ENCODE results near the gene TFDP2. TPM values are rescaled to one million over a fixed set of nuclear protein-coding genes. Genes with fewer than 3 reads are reported as not detected.
A peak's percentile ranks its signal among the peaks of the same experiment; 100 is the strongest.
"Not testable (repeated sequence)": the region's sequence is repeated elsewhere in the genome, so short reads cannot be mapped to it uniquely, and the experiment has no call there.

TFDP2 gene
- total RNA-seq, 2 donors from 2014 or later = 102 to 128 TPM

GRCh38 chr3:141915766-141916165 lies 233.6 kb downstream of the TFDP2 start:
- TF ChIP-seq POLR2A (IDR thresholded peaks at IDR 0.05) (no peak), CTCF (IDR thresholded peaks at IDR 0.05) (no peak), POLR2AphosphoS5 (IDR thresholded peaks at IDR 0.05) (no peak)
- no peaks in the 10 kb centered on the region for H3K36me3 ChIP-seq
- H3K9me3 ChIP-seq = no peaks in the 10 kb centered on the region
- H3K4me3 ChIP-seq = no peak overlapping the region
- intact Hi-C loops (cut with DNase I) = no loop called here
- WGBS = 35% methylated on average over 2 of the region's 2 CpGs
- no peaks in the 10 kb centered on the region for H3K4me1 ChIP-seq (replicated peaks)
- no peaks in the 10 kb centered on the region for H3K27me3 ChIP-seq (replicated peaks; ENCODE audit: insufficient read depth)
- no peak for DNase-seq (ENCODE audit: low spot score)
- H3K27ac ChIP-seq = no peak overlapping the region

- Histone ChIP-seq H3K27me3 (replicated peaks; ENCODE audit: insufficient read depth) (no peaks in the 10 kb centered on the region), H3K27ac (no peak overlapping the region), H3K4me1 (replicated peaks) (no peaks in the 10 kb centered on the region), H3K9me3 (no peaks in the 10 kb centered on the region), H3K36me3 (no peaks in the 10 kb centered on the region), H3K4me3 (no peak overlapping the region)
- no peak for TF ChIP-seq POLR2AphosphoS5 (IDR thresholded peaks at IDR 0.05)
- no peak for TF ChIP-seq POLR2A (IDR thresholded peaks at IDR 0.05)
- no peak for TF ChIP-seq CTCF (IDR thresholded peaks at IDR 0.05)
- intact Hi-C loops (cut with DNase I) = no loop called here
- 79% methylated on average over 5 of the region's 5 CpGs for WGBS
- no peak for DNase-seq (ENCODE audit: low spot score)
Observed at GRCh38 chr3:141915016-141915415, 234.3 kb downstream of the TFDP2 start.

GRCh38 chr3:141914311-141914710 lies 235.0 kb downstream of the TFDP2 start:
- intact Hi-C loops (cut with DNase I) = no loop called here
- no peak for DNase-seq (ENCODE audit: low spot score)
- no peak overlapping the region for H3K27ac ChIP-seq
- no peaks in the 10 kb centered on the region for H3K27me3 ChIP-seq (replicated peaks; ENCODE audit: insufficient read depth)
- WGBS = 76% methylated on average over 4 of the region's 4 CpGs
- H3K36me3 ChIP-seq = no peaks in the 10 kb centered on the region
- TF ChIP-seq POLR2A (IDR thresholded peaks at IDR 0.05) (no peak), CTCF (IDR thresholded peaks at IDR 0.05) (no peak)
- H3K9me3 ChIP-seq = no peaks in the 10 kb centered on the region
- H3K4me3 ChIP-seq = no peak overlapping the region
- H3K4me1 ChIP-seq (replicated peaks) = no peaks in the 10 kb centered on the region

- Histone ChIP-seq H3K4me1 (replicated peaks) (no peaks in the 10 kb centered on the region), H3K36me3 (no peaks in the 10 kb centered on the region), H3K27ac (no peak overlapping the region), H3K9me3 (no peaks in the 10 kb centered on the region), H3K4me3 (no peak overlapping the region), H3K27me3 (replicated peaks; ENCODE audit: insufficient read depth) (no peaks in the 10 kb centered on the region)
- 73% methylated on average over 1 of the region's 1 CpG for WGBS
- peak; percentile 44 for DNase-seq (ENCODE audit: low spot score)
- intact Hi-C loops (cut with DNase I) = no loop called here
- no peak for TF ChIP-seq POLR2A (IDR thresholded peaks at IDR 0.05)
- TF ChIP-seq POLR2AphosphoS5 (IDR thresholded peaks at IDR 0.05) = peak; percentile 32
- TF ChIP-seq CTCF (IDR thresholded peaks at IDR 0.05) = peak; percentile 31 to 79 (median 64)
Observed at GRCh38 chr3:141913150-141913811, 236.1 kb downstream of the TFDP2 start.

- H3K36me3 ChIP-seq = not testable (repeated sequence)
- WGBS = 96% methylated on average over 4 of the region's 4 CpGs
Observed at GRCh38 chr3:141909986-141910385, 239.4 kb downstream of the TFDP2 start.

More at GRCh38 chr3:141909986-141910385, 239.4 kb downstream of the TFDP2 start:
- H3K27ac ChIP-seq; H3K4me3 ChIP-seq; intact Hi-C loops (cut with DNase I); H3K9me3 ChIP-seq; DNase-seq (ENCODE audit: low spot score); H3K4me1 ChIP-seq (replicated peaks); H3K27me3 ChIP-seq (replicated peaks; ENCODE audit: insufficient read depth): not testable (repeated sequence)
